ENCODE data around the gene AKAP13. TPM values are rescaled to one million over a fixed set of nuclear protein-coding genes. Genes with fewer than 3 reads are reported as not detected.

The AKAP13 gene
- polyA plus RNA-seq, 4 donors = 39.4 to 71.6 (median 58.5) TPM

DNA sequence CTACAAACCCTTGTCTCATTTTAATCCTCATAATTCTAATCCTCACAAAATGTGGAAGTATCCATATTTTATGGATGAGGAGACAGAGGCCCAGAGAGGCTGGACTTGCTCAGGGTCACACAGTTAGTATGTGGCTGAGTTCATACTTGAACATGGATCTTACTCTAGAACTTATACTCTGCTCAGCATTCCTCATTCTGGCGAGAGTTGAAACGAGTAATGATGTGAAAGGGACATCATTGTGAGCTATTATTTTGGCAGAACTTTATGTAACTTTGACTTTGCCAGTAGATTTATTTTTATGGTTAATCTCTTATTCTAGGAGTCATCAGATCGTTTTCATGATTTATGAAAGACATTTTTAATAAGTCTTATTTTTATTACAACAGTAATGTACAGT is 17.5 kb downstream of the AKAP13 start:
- Histone ChIP-seq H3K27ac (ENCODE audit: low read depth in 1 of 3, low read length in 2 of 3) (no peak overlapping the region), H3K4me1 (ENCODE audit: control insufficient read depth in 3 of 3, insufficient read depth in 2 of 3, low read depth in 1 of 3, low read length in 2 of 3) (peaks cover 8 to 22% (median 16%) of the 10 kb centered on the region in 3 donors), H3K27me3 (ENCODE audit: control insufficient read depth in 3 of 3, insufficient read depth in 3 of 3, low read length in 3 of 3) (no peaks in the 10 kb centered on the region), H3K9me3 (ENCODE audit: control insufficient read depth in 2 of 2, insufficient read depth in 1 of 2, low read depth in 1 of 2, low read length in 1 of 2) (no peaks in the 10 kb centered on the region), H3K36me3 (ENCODE audit: control insufficient read depth in 3 of 3, insufficient read depth in 2 of 3, low read depth in 1 of 3, low read length in 3 of 3) (no peaks in the 10 kb centered on the region), H3K4me3 (ENCODE audit: low read depth in 1 of 3, low read length in 3 of 3) (no peak overlapping the region)
- FAIRE-seq = no peak
- DNase-seq = no peak
- WGBS, 3 donors = 76 to 89% (median 84%) methylated on average over 3 of the region's 3 CpGs

DNA sequence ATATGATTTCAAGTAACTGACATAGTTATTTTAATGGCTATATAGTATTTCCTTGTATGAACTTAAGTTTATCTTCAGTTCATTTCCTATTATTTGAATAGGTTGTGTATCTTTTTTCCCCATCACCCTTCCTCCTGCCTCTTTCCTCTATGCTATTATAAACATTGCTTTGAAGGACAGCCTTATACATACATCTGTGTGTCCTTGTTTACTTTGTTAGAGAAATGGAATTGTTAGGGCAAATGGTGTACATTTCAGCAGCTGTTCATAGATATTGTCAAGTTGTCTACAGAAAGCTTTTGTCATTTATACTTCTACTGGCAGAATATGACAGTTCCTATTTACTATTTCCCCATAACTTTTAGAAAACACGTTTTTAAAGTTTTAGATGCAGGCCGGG is 18.4 kb downstream of the AKAP13 start:
- WGBS, 3 donors = 80 to 85% (median 82%) methylated on average over 2 of the region's 2 CpGs
- no peaks in the 10 kb centered on the region for H3K27me3 ChIP-seq (ENCODE audit: control insufficient read depth in 3 of 3, insufficient read depth in 3 of 3, low read length in 3 of 3)
- no peaks in the 10 kb centered on the region for H3K36me3 ChIP-seq (ENCODE audit: control insufficient read depth in 3 of 3, insufficient read depth in 2 of 3, low read depth in 1 of 3, low read length in 3 of 3)
- no peaks in the 10 kb centered on the region for H3K9me3 ChIP-seq (ENCODE audit: control insufficient read depth in 2 of 2, insufficient read depth in 1 of 2, low read depth in 1 of 2, low read length in 1 of 2)
- H3K4me1 ChIP-seq (ENCODE audit: control insufficient read depth in 3 of 3, insufficient read depth in 2 of 3, low read depth in 1 of 3, low read length in 2 of 3) = peaks cover 8 to 19% (median 16%) of the 10 kb centered on the region in 3 donors
- DNase-seq (no peak), FAIRE-seq (no peak)
- no peak overlapping the region for H3K4me3 ChIP-seq (ENCODE audit: low read depth in 1 of 3, low read length in 3 of 3)
- H3K27ac ChIP-seq (ENCODE audit: low read depth in 1 of 3, low read length in 2 of 3) = no peak overlapping the region

DNA sequence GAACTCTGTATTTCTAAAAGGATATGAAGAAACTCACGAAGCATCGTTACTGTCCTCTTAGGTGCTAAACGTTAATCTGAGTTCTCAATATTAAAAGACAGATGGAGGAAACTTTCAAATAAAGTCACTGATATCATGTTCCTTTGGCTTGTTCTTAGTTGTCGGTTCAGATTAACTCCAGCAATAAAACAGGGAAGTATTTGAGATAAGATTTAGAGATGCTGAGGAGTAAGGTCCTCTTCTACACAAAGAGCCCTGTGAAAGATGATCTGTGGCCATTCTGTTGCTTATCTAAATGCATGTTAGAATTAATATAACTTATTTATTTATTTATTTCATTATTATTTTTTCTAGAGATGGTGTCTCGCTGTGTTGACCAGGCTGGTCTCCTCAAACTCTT is 19.2 kb downstream of the AKAP13 start:
- WGBS, 3 donors = 26 to 70% (median 37%) methylated on average over 5 of the region's 5 CpGs
- H3K4me1 ChIP-seq (ENCODE audit: control insufficient read depth in 3 of 3, insufficient read depth in 2 of 3, low read depth in 1 of 3, low read length in 2 of 3) = peaks cover 11 to 21% (median 16%) of the 10 kb centered on the region in 3 donors
- H3K27me3 ChIP-seq (ENCODE audit: control insufficient read depth in 3 of 3, insufficient read depth in 3 of 3, low read length in 3 of 3) = no peaks in the 10 kb centered on the region
- no peaks in the 10 kb centered on the region for H3K36me3 ChIP-seq (ENCODE audit: control insufficient read depth in 3 of 3, insufficient read depth in 2 of 3, low read depth in 1 of 3, low read length in 3 of 3)
- peak; percentile 28 to 70 for DNase-seq
- no peak for FAIRE-seq
- no peaks in the 10 kb centered on the region for H3K9me3 ChIP-seq (ENCODE audit: control insufficient read depth in 2 of 2, insufficient read depth in 1 of 2, low read depth in 1 of 2, low read length in 1 of 2)
- H3K27ac ChIP-seq (ENCODE audit: low read depth in 1 of 3, low read length in 2 of 3) = no peak overlapping the region
- no peak overlapping the region for H3K4me3 ChIP-seq (ENCODE audit: low read depth in 1 of 3, low read length in 3 of 3)

DNA sequence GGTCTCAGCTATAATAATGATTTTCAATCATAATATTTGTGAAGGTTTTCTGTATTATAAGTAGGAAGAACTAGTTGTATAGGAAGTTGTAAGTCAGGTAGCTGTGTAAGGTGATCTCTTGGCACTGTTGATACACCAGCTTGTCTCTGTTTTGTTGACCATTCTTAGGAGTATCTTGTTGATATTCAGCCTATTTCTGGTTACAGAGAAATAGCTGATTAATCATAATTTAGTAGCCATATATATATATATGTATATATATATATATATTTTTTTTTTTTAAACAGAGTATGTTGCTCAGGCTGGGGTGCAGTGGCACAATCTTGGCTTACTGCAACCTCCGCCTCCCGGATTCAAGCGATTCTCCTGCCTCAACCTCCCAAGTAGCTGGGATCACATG is 20.2 kb downstream of the AKAP13 start:
- FAIRE-seq = no peak
- H3K36me3 ChIP-seq (ENCODE audit: control insufficient read depth in 3 of 3, insufficient read depth in 2 of 3, low read depth in 1 of 3, low read length in 3 of 3) = no peaks in the 10 kb centered on the region
- no peaks in the 10 kb centered on the region for H3K9me3 ChIP-seq (ENCODE audit: control insufficient read depth in 2 of 2, insufficient read depth in 1 of 2, low read depth in 1 of 2, low read length in 1 of 2)
- WGBS, 3 donors = 95 to 98% (median 98%) methylated on average over 3 of the region's 3 CpGs
- no peaks in the 10 kb centered on the region for H3K27me3 ChIP-seq (ENCODE audit: control insufficient read depth in 3 of 3, insufficient read depth in 3 of 3, low read length in 3 of 3)
- peaks cover 11 to 21% (median 13%) of the 10 kb centered on the region in 3 donors for H3K4me1 ChIP-seq (ENCODE audit: control insufficient read depth in 3 of 3, insufficient read depth in 2 of 3, low read depth in 1 of 3, low read length in 2 of 3)
- no peak for DNase-seq
- no peak overlapping the region for H3K27ac ChIP-seq (ENCODE audit: low read depth in 1 of 3, low read length in 2 of 3)
- H3K4me3 ChIP-seq (ENCODE audit: low read depth in 1 of 3, low read length in 3 of 3) = no peak overlapping the region

DNA sequence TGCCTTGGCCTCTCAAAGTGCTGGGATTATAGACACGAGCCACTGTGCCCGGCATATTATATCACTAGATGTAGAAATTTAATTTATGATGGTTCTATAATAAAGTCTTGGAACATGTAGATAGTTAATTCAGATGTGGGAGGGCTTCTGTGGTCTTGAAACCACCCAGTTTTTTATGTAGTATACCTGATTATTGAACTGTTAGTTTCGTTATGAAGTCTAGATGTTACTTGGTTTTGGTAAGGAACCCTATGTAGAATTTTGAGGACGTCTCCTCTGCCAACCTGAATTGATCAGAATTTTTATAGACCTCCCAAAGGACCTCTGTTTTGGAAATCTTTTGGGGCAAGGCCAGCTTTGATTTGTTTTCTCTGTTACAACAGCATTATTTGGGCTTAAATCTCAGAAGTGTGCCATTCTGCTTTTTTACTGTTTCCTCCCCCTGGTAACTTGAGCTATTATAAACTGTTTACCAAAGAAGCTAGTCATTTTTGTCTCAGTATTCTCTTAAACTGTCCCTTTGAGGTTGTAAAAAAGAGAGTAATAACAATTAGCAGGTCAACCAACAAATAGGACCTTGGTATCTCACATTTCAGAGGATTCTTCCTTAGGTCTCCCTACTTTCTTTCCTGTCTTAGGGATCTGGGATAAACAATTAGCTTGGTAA is 20.8 kb downstream of the AKAP13 start:
- Histone ChIP-seq H3K36me3 (ENCODE audit: control insufficient read depth in 3 of 3, insufficient read depth in 2 of 3, low read depth in 1 of 3, low read length in 3 of 3) (peaks cover 0 to 3% (median 0%) of the 10 kb centered on the region in 3 donors), H3K4me1 (ENCODE audit: control insufficient read depth in 3 of 3, insufficient read depth in 2 of 3, low read depth in 1 of 3, low read length in 2 of 3) (peaks cover 11 to 21% (median 16%) of the 10 kb centered on the region in 3 donors), H3K27me3 (ENCODE audit: control insufficient read depth in 3 of 3, insufficient read depth in 3 of 3, low read length in 3 of 3) (no peaks in the 10 kb centered on the region), H3K27ac (ENCODE audit: low read depth in 1 of 3, low read length in 2 of 3) (no peak overlapping the region), H3K4me3 (ENCODE audit: low read depth in 1 of 3, low read length in 3 of 3) (no peak overlapping the region), H3K9me3 (ENCODE audit: control insufficient read depth in 2 of 2, insufficient read depth in 1 of 2, low read depth in 1 of 2, low read length in 1 of 2) (no peaks in the 10 kb centered on the region)
- 55 to 73% (median 61%) methylated on average over 4 of the region's 4 CpGs for WGBS, 3 donors
- no peak for FAIRE-seq
- no peak for DNase-seq

DNA sequence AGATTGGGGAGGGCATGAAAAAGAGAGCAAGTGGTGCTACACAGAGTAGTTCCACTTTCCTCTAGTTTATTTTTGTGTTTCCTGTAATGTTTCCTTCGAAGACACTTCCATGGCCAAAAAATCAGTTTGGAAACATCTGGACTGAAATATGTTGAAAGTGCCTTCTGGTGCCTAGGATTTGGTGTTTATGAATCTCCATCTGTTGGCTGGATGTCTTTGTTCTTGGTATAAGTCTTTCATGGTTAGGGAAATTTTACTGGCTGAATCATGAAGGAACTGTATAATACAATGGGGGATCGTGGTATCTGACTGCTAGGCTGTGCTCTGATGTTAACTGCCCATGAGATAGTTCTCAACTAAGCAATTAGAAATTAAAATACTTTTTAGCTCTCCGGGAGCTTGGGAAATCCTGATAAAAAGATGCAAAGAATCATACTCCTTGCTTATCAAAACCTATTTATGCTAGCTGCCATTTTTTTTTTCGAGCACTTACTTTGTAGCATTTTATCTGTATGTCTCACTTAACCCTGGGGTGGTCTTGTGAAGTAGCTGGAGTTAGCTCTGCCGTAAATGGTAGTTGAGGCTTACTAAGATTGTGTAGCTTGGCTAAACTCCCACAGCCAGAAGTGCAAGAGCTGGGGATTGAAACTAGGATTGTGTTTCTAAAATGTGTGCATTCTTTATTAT is 21.9 kb downstream of the AKAP13 start:
- FAIRE-seq = no peak
- no peak for DNase-seq
- no peaks in the 10 kb centered on the region for H3K9me3 ChIP-seq (ENCODE audit: control insufficient read depth in 2 of 2, insufficient read depth in 1 of 2, low read depth in 1 of 2, low read length in 1 of 2)
- WGBS, 3 donors = 32 to 40% (median 34%) methylated on average over 5 of the region's 5 CpGs
- H3K27ac ChIP-seq (ENCODE audit: low read depth in 1 of 3, low read length in 2 of 3) = peak overlapping the region in 1 of 3 donors; percentile 58
- peak overlapping the region in 1 of 3 donors; percentile 12 for H3K4me3 ChIP-seq (ENCODE audit: low read depth in 1 of 3, low read length in 3 of 3)
- H3K27me3 ChIP-seq (ENCODE audit: control insufficient read depth in 3 of 3, insufficient read depth in 3 of 3, low read length in 3 of 3) = no peaks in the 10 kb centered on the region
- peaks cover 11 to 22% (median 16%) of the 10 kb centered on the region in 3 donors for H3K4me1 ChIP-seq (ENCODE audit: control insufficient read depth in 3 of 3, insufficient read depth in 2 of 3, low read depth in 1 of 3, low read length in 2 of 3)
- H3K36me3 ChIP-seq (ENCODE audit: control insufficient read depth in 3 of 3, insufficient read depth in 2 of 3, low read depth in 1 of 3, low read length in 3 of 3) = peaks cover 0 to 3% (median 0%) of the 10 kb centered on the region in 3 donors

DNA sequence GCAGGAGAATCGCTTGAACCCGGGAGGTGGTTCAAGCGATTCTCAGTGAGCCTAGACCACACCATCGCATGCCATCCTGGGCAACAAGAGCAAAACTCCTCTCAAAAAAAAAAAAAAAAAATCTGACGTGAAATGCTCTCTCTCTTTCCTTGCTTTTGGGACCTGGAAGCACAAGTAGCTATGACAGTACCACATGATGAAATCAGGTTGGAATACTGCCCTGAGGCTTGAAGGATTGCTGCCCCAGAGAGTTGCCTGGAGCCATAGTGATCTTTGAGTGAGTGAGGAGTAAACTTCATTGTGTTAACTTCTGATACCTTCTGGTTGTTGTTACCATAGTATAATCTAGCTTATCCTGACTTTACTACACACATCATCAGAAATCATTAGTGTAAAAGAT is 23.3 kb downstream of the AKAP13 start:
- FAIRE-seq (no peak), DNase-seq (no peak)
- 84 to 97% (median 85%) methylated on average over 5 of the region's 5 CpGs for WGBS, 3 donors
- Histone ChIP-seq H3K4me1 (ENCODE audit: control insufficient read depth in 3 of 3, insufficient read depth in 2 of 3, low read depth in 1 of 3, low read length in 2 of 3) (peaks cover 11 to 34% (median 16%) of the 10 kb centered on the region in 3 donors), H3K27me3 (ENCODE audit: control insufficient read depth in 3 of 3, insufficient read depth in 3 of 3, low read length in 3 of 3) (no peaks in the 10 kb centered on the region), H3K9me3 (ENCODE audit: control insufficient read depth in 2 of 2, insufficient read depth in 1 of 2, low read depth in 1 of 2, low read length in 1 of 2) (no peaks in the 10 kb centered on the region), H3K36me3 (ENCODE audit: control insufficient read depth in 3 of 3, insufficient read depth in 2 of 3, low read depth in 1 of 3, low read length in 3 of 3) (peaks cover 0 to 3% (median 0%) of the 10 kb centered on the region in 3 donors), H3K27ac (ENCODE audit: low read depth in 1 of 3, low read length in 2 of 3) (no peak overlapping the region), H3K4me3 (ENCODE audit: low read depth in 1 of 3, low read length in 3 of 3) (no peak overlapping the region)

DNA sequence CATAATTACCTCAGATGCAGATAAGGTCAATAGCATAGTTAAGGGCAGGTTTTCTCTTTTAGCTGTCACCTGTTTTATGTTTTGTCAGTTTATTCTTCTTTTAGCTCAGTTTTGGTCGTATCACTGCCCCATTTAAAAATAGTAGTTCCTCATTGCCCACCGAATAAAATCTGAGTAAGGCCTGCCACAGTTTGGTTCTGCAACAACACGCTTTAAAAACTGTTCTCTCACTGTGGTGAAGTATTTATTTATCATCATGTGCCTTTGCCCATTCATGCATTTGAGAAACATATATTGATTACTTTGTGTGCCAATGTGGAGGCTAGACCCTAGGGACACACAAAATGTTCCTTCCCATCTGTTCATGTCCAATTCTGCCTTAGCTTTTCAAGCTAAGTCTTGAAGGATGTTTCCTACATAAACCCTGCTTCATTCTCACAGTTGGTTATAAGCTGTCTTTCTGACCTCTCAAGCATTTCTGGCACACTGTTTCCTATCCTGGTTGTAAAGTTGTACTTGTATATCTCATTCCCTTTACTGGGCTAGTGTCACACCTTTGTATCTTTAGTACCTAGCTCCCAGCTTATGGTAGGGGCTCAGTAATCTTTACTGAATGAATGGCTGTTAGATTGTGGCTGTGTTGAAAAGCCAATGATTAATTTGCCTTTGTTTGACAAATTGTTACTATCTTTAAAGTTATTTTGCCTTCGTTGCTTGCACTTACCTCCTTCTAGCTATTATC is 23.9 kb downstream of the AKAP13 start:
- H3K4me1 ChIP-seq (ENCODE audit: control insufficient read depth in 3 of 3, insufficient read depth in 2 of 3, low read depth in 1 of 3, low read length in 2 of 3) = peaks cover 11 to 34% (median 16%) of the 10 kb centered on the region in 3 donors
- peaks cover 0 to 3% (median 0%) of the 10 kb centered on the region in 3 donors for H3K36me3 ChIP-seq (ENCODE audit: control insufficient read depth in 3 of 3, insufficient read depth in 2 of 3, low read depth in 1 of 3, low read length in 3 of 3)
- FAIRE-seq (no peak), DNase-seq (peak; percentile 46 to 48)
- H3K9me3 ChIP-seq (ENCODE audit: control insufficient read depth in 2 of 2, insufficient read depth in 1 of 2, low read depth in 1 of 2, low read length in 1 of 2) = no peaks in the 10 kb centered on the region
- H3K27me3 ChIP-seq (ENCODE audit: control insufficient read depth in 3 of 3, insufficient read depth in 3 of 3, low read length in 3 of 3) = no peaks in the 10 kb centered on the region
- H3K27ac ChIP-seq (ENCODE audit: low read depth in 1 of 3, low read length in 2 of 3) = peak overlapping the region in 2 of 3 donors; percentile 27 to 39
- H3K4me3 ChIP-seq (ENCODE audit: low read depth in 1 of 3, low read length in 3 of 3) = no peak overlapping the region
- 40 to 52% (median 43%) methylated on average over 4 of the region's 4 CpGs for WGBS, 3 donors
